BE2C (cell line): ENCODE measurements around the gene SPG21.

Experiments
- DNase-seq: peaks from one replicate; pipeline ENCODE4 v3.0.0-alpha.2; 2020
- H3K27me3 ChIP-seq: fragments of 250-450 bp; sonication (Bioruptor Pico); 2 replicates; pipeline ENCODE4 v1.5.1; 2020; ENCODE audit warnings: mild to moderate bottlenecking
- H3K36me3 ChIP-seq: fragments of 250-450 bp; sonication (Bioruptor Pico); 2 replicates; pipeline ENCODE4 v1.5.1; 2020; ENCODE audit warnings: mild to moderate bottlenecking
- H3K4me1 ChIP-seq: fragments of 250-450 bp; sonication (Bioruptor Pico); 2 replicates; pipeline ENCODE4 v1.5.1; 2020
- H3K4me3 ChIP-seq: 2 replicates; pipeline ENCODE4 v1.5.1; 2011; ENCODE audit warnings: low read depth, low read length
- H3K9me3 ChIP-seq: fragments of 250-450 bp; sonication (Bioruptor Pico); 2 replicates; pipeline ENCODE4 v1.5.1; 2020
- CTCF ChIP-seq: IDR thresholded peaks from 2 replicates; pipeline ENCODE4 v1.5.1; 2012; ENCODE audit warnings: mild to moderate bottlenecking, low read depth, low read length

Gene SPG21

GRCh38 chr15:64969401-64969800 is 20.3 kb downstream of the SPG21 start:
- Histone ChIP-seq H3K27me3 (no peaks in the 10 kb centered on the region), H3K9me3 (no peaks in the 10 kb centered on the region), H3K4me3 (no peak overlapping the region), H3K36me3 (peaks cover 57% of the 10 kb centered on the region), H3K4me1 (no peaks in the 10 kb centered on the region)
- no peak for TF ChIP-seq CTCF
- DNase-seq, result no peak

- no peak; the same call in 1 of the 2 replicates for TF ChIP-seq CTCF
- H3K36me3 ChIP-seq, result peaks cover 54% of the 10 kb centered on the region
Measured at GRCh38 chr15:64961013-64961412, 28.7 kb downstream of the SPG21 start.

GRCh38 chr15:64960153-64960552 is 29.6 kb downstream of the SPG21 start:
- no peak for TF ChIP-seq CTCF
- Histone ChIP-seq H3K9me3 (no peaks in the 10 kb centered on the region), H3K36me3 (peaks cover 59% of the 10 kb centered on the region), H3K27me3 (no peaks in the 10 kb centered on the region), H3K4me3 (no peak overlapping the region), H3K4me1 (no peaks in the 10 kb centered on the region)
- no peak for DNase-seq

More at GRCh38 chr15:64961013-64961412, 28.7 kb downstream of the SPG21 start:
- H3K4me1 ChIP-seq, result no peaks in the 10 kb centered on the region
- no peak for DNase-seq
- no peak overlapping the region for H3K4me3 ChIP-seq
- no peaks in the 10 kb centered on the region for H3K9me3 ChIP-seq
- H3K27me3 ChIP-seq, result no peaks in the 10 kb centered on the region

- Histone ChIP-seq H3K36me3 (peaks cover 52% of the 10 kb centered on the region), H3K4me3 (no peak overlapping the region), H3K27me3 (no peaks in the 10 kb centered on the region), H3K9me3 (no peaks in the 10 kb centered on the region), H3K4me1 (no peaks in the 10 kb centered on the region)
- TF ChIP-seq CTCF, result no peak
- DNase-seq, result no peak
Measured at GRCh38 chr15:64959128-64959527, 30.6 kb downstream of the SPG21 start.

- DNase-seq, result no peak
- Histone ChIP-seq H3K36me3 (peaks cover 13% of the 10 kb centered on the region), H3K27me3 (no peaks in the 10 kb centered on the region), H3K9me3 (no peaks in the 10 kb centered on the region), H3K4me1 (no peaks in the 10 kb centered on the region), H3K4me3 (no peak overlapping the region)
- no peak for TF ChIP-seq CTCF
Measured at GRCh38 chr15:64954395-64954794, 35.3 kb downstream of the SPG21 start.

GRCh38 chr15:64951777-64952418 is 37.8 kb downstream of the SPG21 start:
- DNase-seq, result no peak
- Histone ChIP-seq H3K36me3 (peaks cover 9% of the 10 kb centered on the region), H3K4me3 (no peak overlapping the region), H3K27me3 (no peaks in the 10 kb centered on the region), H3K4me1 (no peaks in the 10 kb centered on the region), H3K9me3 (no peaks in the 10 kb centered on the region)
- no peak for TF ChIP-seq CTCF
